GM23248 (cell line): ENCODE measurements around the gene SPRR2D.

Experiments used
- EZH2 ChIP-seq: fragments of 200-600 bp; sonication (generic); IDR thresholded peaks from 2 replicates; pipeline ENCODE4 v1.6.1; 2018; ENCODE audit warnings: antibody characterized with exemption, mild to moderate bottlenecking; ENCODE audit not compliant: insufficient read depth, poor library complexity, severe bottlenecking
- EZH2phosphoT487 ChIP-seq: fragments of 200-600 bp; sonication (generic); IDR thresholded peaks from 2 replicates; pipeline ENCODE4 v1.6.1; 2018; ENCODE audit warnings: antibody characterized with exemption, moderate library complexity, mild to moderate bottlenecking, low read depth; ENCODE audit not compliant: insufficient read depth

DNA sequence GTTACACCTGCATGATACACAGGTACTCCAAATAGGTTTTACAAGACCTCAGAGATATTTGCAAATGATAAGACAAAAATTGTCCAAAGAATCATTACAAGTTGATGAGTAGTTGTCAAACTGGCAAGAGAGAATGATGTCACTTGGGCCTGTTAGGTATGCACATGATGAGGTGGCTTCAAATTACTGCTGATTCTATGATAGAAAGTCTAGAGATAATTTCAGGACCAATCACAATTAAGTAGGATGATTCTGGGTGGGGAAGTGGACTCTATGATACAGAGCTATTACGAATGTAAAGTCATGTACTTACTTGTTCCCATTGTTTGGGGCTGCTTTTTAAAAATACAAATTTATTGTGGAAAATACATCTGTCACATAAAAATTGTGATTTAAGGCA is 15.1 kb downstream of the SPRR2D start:
- TF ChIP-seq EZH2 (no peak), EZH2phosphoT487 (no peak)
